Stimulated activated CD4-positive, alpha-beta T cell treated with anti-CD3 and anti-CD28 coated beads, TNF-alpha, amount 100 ng/mL, for 4 hours (primary cell): Measurements from ENCODE around the gene EFCAB12.
"Not testable (repeated sequence)": the region's sequence is repeated elsewhere in the genome, so short reads cannot be mapped to it uniquely, and the experiment has no call there.

Experiments used
- DNase-seq, 3 experiments: peaks; one replicate each; pipeline ENCODE4 v3.0.0-alpha.2; 2020; ENCODE audit warnings: low read depth in 3 of 3

The EFCAB12 gene

GRCh38 chr3:129421236-129421883 is 7.1 kb downstream of the EFCAB12 start:
- no peak for DNase-seq

- DNase-seq, result no peak
Observed at GRCh38 chr3:129419476-129419875, 9.0 kb downstream of the EFCAB12 start.

GRCh38 chr3:129418041-129418973 is 10.1 kb downstream of the EFCAB12 start:
- DNase-seq, result no peak

- no peak for DNase-seq
Observed at GRCh38 chr3:129417326-129417725, 11.1 kb downstream of the EFCAB12 start.

GRCh38 chr3:129416415-129416814 is 12.0 kb downstream of the EFCAB12 start:
- no peak for DNase-seq

GRCh38 chr3:129415830-129416229 is 12.6 kb downstream of the EFCAB12 start:
- no peak for DNase-seq

- no peak for DNase-seq
Observed at GRCh38 chr3:129415378-129415777, 13.1 kb downstream of the EFCAB12 start.

GRCh38 chr3:129413687-129414506 is 14.5 kb downstream of the EFCAB12 start:
- DNase-seq, result no peak

- not testable (repeated sequence) for DNase-seq
Observed at GRCh38 chr3:129413238-129413637, 15.2 kb downstream of the EFCAB12 start.

- no peak for DNase-seq
Observed at GRCh38 chr3:129412542-129413198, 15.8 kb downstream of the EFCAB12 start.

GRCh38 chr3:129410971-129411370 is 17.5 kb downstream of the EFCAB12 start:
- DNase-seq, result no peak

GRCh38 chr3:129409541-129409940 is 18.9 kb downstream of the EFCAB12 start:
- DNase-seq, result no peak

GRCh38 chr3:129404610-129405009 is 23.8 kb downstream of the EFCAB12 start:
- no peak for DNase-seq

GRCh38 chr3:129404130-129404529 is 24.3 kb downstream of the EFCAB12 start:
- DNase-seq, result no peak

- DNase-seq, result no peak
Observed at GRCh38 chr3:129403450-129403849, 25.0 kb downstream of the EFCAB12 start.

GRCh38 chr3:129402616-129403015 is 25.8 kb downstream of the EFCAB12 start:
- DNase-seq, result no peak

- no peak for DNase-seq
Observed at GRCh38 chr3:129402210-129402609, 26.2 kb downstream of the EFCAB12 start.

GRCh38 chr3:129399895-129400357 is 28.5 kb downstream of the EFCAB12 start:
- DNase-seq, result no peak

- DNase-seq, result peak; percentile 29 to 52 (median 40)
Observed at GRCh38 chr3:129399145-129399894, 29.1 kb downstream of the EFCAB12 start.

GRCh38 chr3:129398803-129399144 is 29.7 kb downstream of the EFCAB12 start:
- no peak for DNase-seq
